Pancreas (tissue), 10 donors: ENCODE data around the gene COL20A1. TPM values are rescaled to one million over a fixed set of nuclear protein-coding genes. Genes with fewer than 3 reads are reported as not detected.
A peak's percentile ranks its signal among the peaks of the same experiment; 100 is the strongest.

Experiments used
- ATAC-seq, 4 donors: fragments of 200-7000 bp; cut with Tn5 transposase; one replicate each; pipeline versions ENCODE4 v1.8.0 to v1.9.1; 2020; ENCODE audit warnings: mild to moderate bottlenecking in 4 of 4, moderate library complexity in 4 of 4
- DNase-seq, 6 donors: peaks; one replicate each; pipeline ENCODE4 v3.0.0-alpha.2; 2020
- FAIRE-seq: peaks from 2 replicates; lab custom pipeline; 2012; peaks lifted over from hg19 to GRCh38; lab: Jason Lieb, UNC
- H3K27ac ChIP-seq, 4 donors: fragments of 200-600 bp; sonication (generic); 1 replicate in 3 of 4; 2 replicates in 1 of 4; pipeline versions ENCODE4 v1.5.0 to v1.8.0; 2020
- H3K27me3 ChIP-seq, 4 donors: fragments of 200-600 bp; one replicate each; pipeline ENCODE4 v1.8.0; 2021
- H3K36me3 ChIP-seq, 3 donors: fragments of 200-600 bp; sonication (generic) in 1 of 3; one replicate each; pipeline versions ENCODE4 v1.5.0 to v1.8.0; 2020 to 2021
- H3K4me1 ChIP-seq, 3 donors: fragments of 200-600 bp; one replicate each; pipeline ENCODE4 v1.8.0; 2021
- H3K4me3 ChIP-seq, 4 donors: fragments of 200-600 bp; sonication (generic) in 2 of 4; one replicate each; pipeline versions ENCODE4 v1.5.0 to v1.8.0; 2020 to 2021
- H3K9me3 ChIP-seq, 4 donors: fragments of 200-600 bp; one replicate each; pipeline ENCODE4 v1.8.0; 2021
- CTCF ChIP-seq, 4 donors: fragments of 200-600 bp; sonication (generic) in 3 of 4; IDR thresholded peaks; one replicate each; pipeline versions ENCODE4 v1.5.0 to v1.8.0; 2021; ENCODE audit warnings: antibody characterized with exemption in 4 of 4
- WGBS, 2 donors: extraction: QIAGEN DNeasy Blood & Tissue Kit; methylation state at CpG; one replicate each; pipeline ENCODE4 v1.1.7; 2013; 5-methylcytosine and 5-hydroxymethylcytosine counted together
- intact Hi-C, 3 donors: fragments of 100-400 bp; cut with DNase I; formaldehyde crosslinking; loops; one replicate each; pipeline versions ENCODE4 v1.11.1 to v1.14.2; 2022
- polyA plus RNA-seq, 2 donors: library from polyadenylated mRNA; stranded (reverse); fragments of 200-250 nt; gene quantifications; one replicate each; pipeline ENCODE4 v1.2.3, GENCODE V29; 2013
- total RNA-seq, 6 donors: library from RNA; stranded (reverse); fragmentation: NEBNext Ultra II Directional in 4 of 6; extraction: Animal tissue kit (Norgen Biotek cat#: 25700) in 4 of 6; gene quantifications; one replicate each; pipeline versions ENCODE4 v1.2.1 to v1.2.4, GENCODE V29; 2021 to 2023
- donor health status: healthy with polysubstance abuse.
- donor health status: DM: no; HTN: no; CAD: no; lungs with moderate emphysema.
- donor health status: DM: no; HTN: no; CAD: no.
- donor health status: control.
- donor health status: control.
- donor health status: Bipolar disorder and iron deficiency.
- donor health status: DM: yes; HTN: yes; CAD: no.
- donor health status: DM: no; HTN: no; CAD: no.
- donor health status: DM: no; HTN: no; CAD: no.
- donor health status: DM: yes; HTN: yes; CAD: no.

COL20A1 gene
- total and polyA plus RNA-seq, 8 donors, result 0.05 TPM; not detected in 7

DNA sequence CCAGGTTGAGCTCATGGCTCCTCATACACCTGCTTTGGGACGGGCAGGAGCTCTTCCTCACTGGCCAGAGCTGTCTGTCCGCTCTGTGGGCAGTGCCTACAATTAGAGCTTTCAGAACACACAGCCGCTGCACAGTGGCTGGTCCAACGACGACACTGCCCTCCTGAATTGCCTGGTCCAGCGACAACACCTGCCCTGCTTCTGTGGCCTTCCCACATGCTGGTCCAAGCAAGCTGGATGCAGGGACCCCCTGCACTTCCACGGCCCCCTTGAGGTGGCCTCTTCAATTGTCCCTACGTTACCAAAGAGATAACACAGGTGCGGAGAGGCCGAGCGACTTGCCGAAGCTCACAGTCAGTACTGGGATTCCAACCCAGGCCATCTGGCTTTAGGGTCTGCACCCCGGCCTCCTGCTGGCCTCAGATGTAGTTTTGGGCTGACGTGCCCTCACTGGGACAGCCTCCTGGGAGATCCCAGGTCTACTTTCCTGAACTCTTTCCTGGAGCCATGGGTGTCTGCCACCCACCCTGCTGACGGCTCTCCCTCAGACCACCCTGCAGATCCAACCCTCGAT lies 69.5 kb downstream of the COL20A1 start:
- intact Hi-C loops, result no loop called here
- H3K9me3 ChIP-seq, result no peaks in the 10 kb centered on the region
- no peaks in the 10 kb centered on the region for H3K4me1 ChIP-seq
- H3K36me3 ChIP-seq, result no peaks in the 10 kb centered on the region
- FAIRE-seq (no peak), DNase-seq (peak in 2 of 6 donors; percentile 5 to 41), ATAC-seq (no peak)
- WGBS, 2 donors, result 47% methylated on average over 16 of the region's 16 CpGs
- no peak for TF ChIP-seq CTCF (IDR thresholded peaks at IDR 0.05)
- H3K27me3 ChIP-seq, result peaks cover 0 to 15% (median 4%) of the 10 kb centered on the region in 4 donors
- H3K4me3 ChIP-seq, result no peak overlapping the region
- no peak overlapping the region for H3K27ac ChIP-seq

GRCh38 chr20:63363013-63363957 lies 70.3 kb downstream of the COL20A1 start:
- peaks cover 0 to 15% (median 4%) of the 10 kb centered on the region in 4 donors for H3K27me3 ChIP-seq
- intact Hi-C loops, result no loop called here

GRCh38 chr20:63363981-63364561 lies 71.1 kb downstream of the COL20A1 start:
- H3K4me1 ChIP-seq, result no peaks in the 10 kb centered on the region
- intact Hi-C loops, result no loop called here
- H3K36me3 ChIP-seq, result no peaks in the 10 kb centered on the region
- H3K4me3 ChIP-seq, result no peak overlapping the region
- no peak for FAIRE-seq
- TF ChIP-seq CTCF (IDR thresholded peaks at IDR 0.05), result no peak
- ATAC-seq, result no peak
- peaks cover 0 to 15% (median 4%) of the 10 kb centered on the region in 4 donors for H3K27me3 ChIP-seq
- DNase-seq, result peak in 2 of 6 donors; percentile 4 to 31
- 60 to 66% methylated on average over 19 of the region's 19 CpGs for WGBS, 2 donors
- H3K9me3 ChIP-seq, result no peaks in the 10 kb centered on the region
- no peak overlapping the region for H3K27ac ChIP-seq

More at GRCh38 chr20:63363013-63363957, 70.3 kb downstream of the COL20A1 start:
- no peak overlapping the region for H3K4me3 ChIP-seq
- WGBS, 2 donors, result 44 to 48% methylated on average over 22 to 23 of the region's 23 CpGs
- H3K4me1 ChIP-seq, result no peaks in the 10 kb centered on the region
- H3K9me3 ChIP-seq, result no peaks in the 10 kb centered on the region
- TF ChIP-seq CTCF (IDR thresholded peaks at IDR 0.05), result no peak
- no peak for FAIRE-seq
- DNase-seq, result peak in 2 of 6 donors; percentile 27 to 49
- no peaks in the 10 kb centered on the region for H3K36me3 ChIP-seq
- no peak overlapping the region for H3K27ac ChIP-seq
- ATAC-seq, result no peak

GRCh38 chr20:63364801-63365585 lies 72.0 kb downstream of the COL20A1 start:
- H3K27me3 ChIP-seq, result peaks cover 0 to 15% (median 2%) of the 10 kb centered on the region in 4 donors
- no peaks in the 10 kb centered on the region for H3K9me3 ChIP-seq
- no peaks in the 10 kb centered on the region for H3K36me3 ChIP-seq
- intact Hi-C loops, result no loop called here
- FAIRE-seq (no peak), DNase-seq (peak in 2 of 6 donors; percentile 6 to 66), ATAC-seq (no peak)
- no peak overlapping the region for H3K27ac ChIP-seq
- H3K4me1 ChIP-seq, result no peaks in the 10 kb centered on the region
- no peak for TF ChIP-seq CTCF (IDR thresholded peaks at IDR 0.05)
- no peak overlapping the region for H3K4me3 ChIP-seq
- WGBS, 2 donors, result 58 to 68% methylated on average over 18 to 20 of the region's 20 CpGs
